GM23338 (cell line): ENCODE data around the gene TMED10. TPM values are rescaled to one million over a fixed set of nuclear protein-coding genes. Genes with fewer than 3 reads are reported as not detected.

Experiments used
- ATAC-seq: fragments of 200-7000 bp; cut with Tn5 transposase; 3 replicates; pipeline ENCODE4 v1.9.1; 2020
- DNase-seq: peaks from one replicate; pipeline ENCODE4 v3.0.0-alpha.2; 2015; ENCODE audit warnings: low spot score
- H2AFZ ChIP-seq: fragments of 200-600 bp; sonication (generic); 2 replicates; pipeline ENCODE4 v1.8.0; 2016; ENCODE audit warnings: antibody characterized with exemption, mild to moderate bottlenecking, moderate library complexity
- H3F3A ChIP-seq: fragments of 200-600 bp; sonication (generic); replicated peaks from 2 replicates; pipeline ENCODE4 v1.8.0; 2017; ENCODE audit warnings: antibody characterized with exemption, mixed run types, low read depth
- H3K27ac ChIP-seq: fragments of 200-600 bp; sonication (generic); 2 replicates; pipeline ENCODE4 v1.6.1; 2016; ENCODE audit warnings: low read depth
- H3K27me3 ChIP-seq: fragments of 200-600 bp; sonication (generic); 2 replicates; pipeline ENCODE4 v1.8.0; 2016; ENCODE audit warnings: mild to moderate bottlenecking, mixed run types, moderate library complexity; ENCODE audit not compliant: insufficient read depth
- H3K36me3 ChIP-seq: fragments of 200-600 bp; sonication (generic); 2 replicates; pipeline ENCODE4 v1.8.0; 2016; ENCODE audit warnings: mild to moderate bottlenecking; ENCODE audit not compliant: insufficient read depth
- H3K4me1 ChIP-seq: fragments of 200-600 bp; sonication (generic); 2 replicates; pipeline ENCODE4 v1.8.0; 2016; ENCODE audit warnings: mild to moderate bottlenecking, moderate library complexity; ENCODE audit not compliant: insufficient read depth
- H3K4me2 ChIP-seq: fragments of 200-600 bp; sonication (generic); 2 replicates; pipeline ENCODE4 v1.7.1; 2017; ENCODE audit warnings: mixed run types
- H3K4me3 ChIP-seq: fragments of 200-600 bp; sonication (generic); 2 replicates; pipeline ENCODE4 v1.6.1; 2016; ENCODE audit warnings: mixed run types
- H3K79me2 ChIP-seq: fragments of 200-600 bp; sonication (generic); replicated peaks from 2 replicates; pipeline ENCODE4 v1.8.0; 2017; ENCODE audit warnings: mild to moderate bottlenecking; ENCODE audit not compliant: insufficient read depth
- H3K9me2 ChIP-seq: fragments of 200-600 bp; sonication (generic); 2 replicates; pipeline ENCODE4 v1.8.0; 2017; ENCODE audit not compliant: insufficient read depth
- H4K20me1 ChIP-seq: fragments of 200-600 bp; sonication (generic); replicated peaks from 2 replicates; pipeline ENCODE4 v1.8.0; 2017; ENCODE audit warnings: mild to moderate bottlenecking; ENCODE audit not compliant: insufficient read depth
- H3K27ac Mint-ChIP-seq: 2 replicates; pipeline ENCODE4 v1.8.0; 2020; ENCODE audit warnings: inconsistent platforms, mild to moderate bottlenecking, moderate library complexity, mixed read lengths
- H3K27me3 Mint-ChIP-seq: 3 replicates; pipeline ENCODE4 v1.8.0; 2022; ENCODE audit warnings: low read depth, mild to moderate bottlenecking, moderate library complexity, mixed read lengths, inconsistent platforms; ENCODE audit not compliant: insufficient read depth, poor library complexity
- H3K36me3 Mint-ChIP-seq: 3 replicates; pipeline ENCODE4 v1.8.0; 2021; ENCODE audit warnings: low read depth, mild to moderate bottlenecking, inconsistent platforms, moderate library complexity, mixed read lengths
- H3K4me1 Mint-ChIP-seq: 3 replicates; pipeline ENCODE4 v1.8.0; 2020; ENCODE audit warnings: mild to moderate bottlenecking, inconsistent platforms, mixed read lengths
- H3K4me3 Mint-ChIP-seq: 3 replicates; pipeline ENCODE4 v1.8.0; 2021; ENCODE audit warnings: moderate library complexity, mild to moderate bottlenecking, inconsistent platforms, mixed read lengths
- H3K9me3 Mint-ChIP-seq: 3 replicates; pipeline ENCODE4 v1.8.0; 2020; ENCODE audit warnings: moderate library complexity, mild to moderate bottlenecking, inconsistent platforms, mixed read lengths
- CREB1 ChIP-seq: fragments of 250-450 bp; sonication (Bioruptor Pico); IDR thresholded peaks from 2 replicates; pipeline ENCODE4 v1.5.0; 2020; ENCODE audit warnings: low read depth, mild to moderate bottlenecking, moderate library complexity
- EZH2 ChIP-seq: fragments of 200-600 bp; sonication (generic); IDR thresholded peaks from one replicate; pipeline ENCODE4 v1.8.0; 2017; ENCODE audit warnings: antibody characterized with exemption, mild to moderate bottlenecking, low read depth; ENCODE audit not compliant: unreplicated experiment
- EZH2phosphoT487 ChIP-seq: fragments of 200-600 bp; sonication (generic); IDR thresholded peaks from one replicate; pipeline ENCODE4 v1.8.1; 2018; ENCODE audit warnings: antibody characterized with exemption; ENCODE audit not compliant: unreplicated experiment
- JUNB ChIP-seq: IDR thresholded peaks from one replicate; pipeline ENCODE4 v1.6.1; 2016; ENCODE audit warnings: antibody characterized with exemption; ENCODE audit not compliant: unreplicated experiment
- NANOG ChIP-seq: IDR thresholded peaks from 2 replicates; pipeline ENCODE4 v1.6.1; 2016; ENCODE audit warnings: antibody characterized with exemption, borderline replicate concordance
- POLR2AphosphoS5 ChIP-seq: IDR thresholded peaks from 2 replicates; pipeline ENCODE4 v1.6.1; 2016; ENCODE audit warnings: antibody characterized with exemption, low read depth
- REST ChIP-seq: IDR thresholded peaks from one replicate; pipeline ENCODE4 v1.6.1; 2018; ENCODE audit warnings: antibody characterized with exemption; ENCODE audit not compliant: unreplicated experiment
- STAT1 ChIP-seq: IDR thresholded peaks from one replicate; pipeline ENCODE4 v1.6.1; 2016; ENCODE audit warnings: antibody characterized with exemption; ENCODE audit not compliant: unreplicated experiment
- ZNF114 ChIP-seq: fragments of 250-450 bp; sonication (Bioruptor Pico); IDR thresholded peaks from 2 replicates; pipeline ENCODE4 v1.5.0; 2020; ENCODE audit warnings: mild to moderate bottlenecking, moderate library complexity
- ZNF331 ChIP-seq: fragments of 250-450 bp; sonication (Bioruptor Pico); IDR thresholded peaks from 2 replicates; pipeline ENCODE4 v1.5.0; 2020; ENCODE audit warnings: low read depth, mild to moderate bottlenecking, moderate library complexity
- ZNF462 ChIP-seq: fragments of 250-450 bp; sonication (Bioruptor Pico); IDR thresholded peaks from 2 replicates; pipeline ENCODE4 v1.5.0; 2020; ENCODE audit warnings: mild to moderate bottlenecking, moderate library complexity
- polyA plus RNA-seq: library from polyadenylated mRNA; unstranded; fragments of >200 nt; fragmentation: Nextera tagmentation; extraction: Ambion mirVana; gene quantifications from 2 replicates; pipeline ENCODE4 v1.2.1, GENCODE V29; 2016
- total RNA-seq: library from RNA; depleted of rRNA; stranded (reverse); fragments of >200 nt; shearing (Covaris generic); gene quantifications from 2 replicates; pipeline ENCODE4 v1.2.3, GENCODE V29; 2014
- TF ChIP-seq, protein P1 (sequence below): IDR thresholded peaks from 2 replicates; pipeline ENCODE4 v1.6.1; 2016; ENCODE audit warnings: antibody characterized with exemption
- TF ChIP-seq, protein P2 (sequence below), 2 experiments: fragments of 200-600 bp in 1 of 2; sonication (generic) in 1 of 2; conservative IDR thresholded peaks; 2 replicates each; pipeline versions ENCODE4 v1.5.1 to v1.6.1; 2016 to 2017; ENCODE audit warnings: antibody characterized with exemption in 2 of 2, low read depth in 2 of 2, mild to moderate bottlenecking in 2 of 2, moderate library complexity in 1 of 2

Gene TMED10
- total and polyA plus RNA-seq, 2 experiments from 2014 or later = 180 to 196 TPM

- Histone ChIP-seq H3F3A (no peaks in the 10 kb centered on the region), H3K4me3 (no peak overlapping the region), H3K27ac (no peak overlapping the region), H3K4me1 (peaks cover 9% of the 10 kb centered on the region; the same call in 1 of the 2 replicates), H2AFZ (no peak overlapping the region), H3K36me3 (0 out of 2 replicates have a peak, but pooled peaks cover 5% of the 10 kb centered on the region), H3K79me2 (peaks cover 68% of the 10 kb centered on the region), H3K4me2 (no peak overlapping the region), H3K27me3 (no peaks in the 10 kb centered on the region), H4K20me1 (peaks cover 26% of the 10 kb centered on the region; the same call in 1 of the 2 replicates), H3K9me2 (no peaks in the 10 kb centered on the region)
- peak overlapping the region; percentile 39 for H3K27ac Mint-ChIP-seq
- no peaks in the 10 kb centered on the region for H3K9me3 Mint-ChIP-seq
- H3K4me1 Mint-ChIP-seq = peaks cover 16% of the 10 kb centered on the region; the same call in 2 of the 3 replicates
- no peak for ATAC-seq
- H3K4me3 Mint-ChIP-seq = no peak overlapping the region
- peaks cover 5% of the 10 kb centered on the region; the same call in 2 of the 3 replicates for H3K36me3 Mint-ChIP-seq
- DNase-seq = no peak
- TF ChIP-seq ZNF114 (CRISPR knock-in tag) (no peak), EZH2phosphoT487 (no peak), NANOG (no peak), POLR2AphosphoS5 (no peak), CREB1 (CRISPR knock-in tag) (no peak), ZNF331 (no peak), STAT1 (no peak), ZNF462 (CRISPR knock-in tag) (no peak), JUNB (no peak), EZH2 (no peak), REST (no peak)
- TF ChIP-seq, protein P1, sequence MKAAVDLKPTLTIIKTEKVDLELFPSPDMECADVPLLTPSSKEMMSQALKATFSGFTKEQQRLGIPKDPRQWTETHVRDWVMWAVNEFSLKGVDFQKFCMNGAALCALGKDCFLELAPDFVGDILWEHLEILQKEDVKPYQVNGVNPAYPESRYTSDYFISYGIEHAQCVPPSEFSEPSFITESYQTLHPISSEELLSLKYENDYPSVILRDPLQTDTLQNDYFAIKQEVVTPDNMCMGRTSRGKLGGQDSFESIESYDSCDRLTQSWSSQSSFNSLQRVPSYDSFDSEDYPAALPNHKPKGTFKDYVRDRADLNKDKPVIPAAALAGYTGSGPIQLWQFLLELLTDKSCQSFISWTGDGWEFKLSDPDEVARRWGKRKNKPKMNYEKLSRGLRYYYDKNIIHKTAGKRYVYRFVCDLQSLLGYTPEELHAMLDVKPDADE = no peak
- TF ChIP-seq, protein P2, sequence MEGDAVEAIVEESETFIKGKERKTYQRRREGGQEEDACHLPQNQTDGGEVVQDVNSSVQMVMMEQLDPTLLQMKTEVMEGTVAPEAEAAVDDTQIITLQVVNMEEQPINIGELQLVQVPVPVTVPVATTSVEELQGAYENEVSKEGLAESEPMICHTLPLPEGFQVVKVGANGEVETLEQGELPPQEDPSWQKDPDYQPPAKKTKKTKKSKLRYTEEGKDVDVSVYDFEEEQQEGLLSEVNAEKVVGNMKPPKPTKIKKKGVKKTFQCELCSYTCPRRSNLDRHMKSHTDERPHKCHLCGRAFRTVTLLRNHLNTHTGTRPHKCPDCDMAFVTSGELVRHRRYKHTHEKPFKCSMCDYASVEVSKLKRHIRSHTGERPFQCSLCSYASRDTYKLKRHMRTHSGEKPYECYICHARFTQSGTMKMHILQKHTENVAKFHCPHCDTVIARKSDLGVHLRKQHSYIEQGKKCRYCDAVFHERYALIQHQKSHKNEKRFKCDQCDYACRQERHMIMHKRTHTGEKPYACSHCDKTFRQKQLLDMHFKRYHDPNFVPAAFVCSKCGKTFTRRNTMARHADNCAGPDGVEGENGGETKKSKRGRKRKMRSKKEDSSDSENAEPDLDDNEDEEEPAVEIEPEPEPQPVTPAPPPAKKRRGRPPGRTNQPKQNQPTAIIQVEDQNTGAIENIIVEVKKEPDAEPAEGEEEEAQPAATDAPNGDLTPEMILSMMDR (conservative IDR thresholded peaks at IDR 0.05; ENCODE audit: low read depth in 2 of 2) = no peak
- H3K27me3 Mint-ChIP-seq = no peaks in the 10 kb centered on the region
These were observed 21.2 kb downstream of the TMED10 start for GRCh38 chr14:75155169-75155568.
